HG02678 (cell line): ENCODE results near the gene TOPBP1.
"Not testable (repeated sequence)": the region's sequence is repeated elsewhere in the genome, so short reads cannot be mapped to it uniquely, and the experiment has no call there.

Experiments used
- ATAC-seq: cut with Tn5 transposase; IDR thresholded peaks from one replicate; pipeline ENCODE4 v1.9.1; 2021; ENCODE audit warnings: mild to moderate bottlenecking, moderate library complexity; ENCODE audit not compliant: unreplicated experiment

Gene TOPBP1

GRCh38 chr3:133573629-133574194 lies 88.0 kb downstream of the TOPBP1 start, which contains the start of gene CDV3:
Gene CDV3, plus strand, starts transcription at chr3:133573686. Its CDS starts 359 bp downstream, at chr3:133574045.
- ATAC-seq, result peak; percentile 27

- peak; percentile 76 for ATAC-seq
Measured at GRCh38 chr3:133573054-133573628, 88.6 kb downstream of the TOPBP1 start.

- no peak for ATAC-seq
Measured at GRCh38 chr3:133572158-133573053, 89.3 kb downstream of the TOPBP1 start.

- no peak for ATAC-seq
Measured at GRCh38 chr3:133570937-133571320, 90.8 kb downstream of the TOPBP1 start.

GRCh38 chr3:133570139-133570936 lies 91.4 kb downstream of the TOPBP1 start:
- ATAC-seq, result no peak

GRCh38 chr3:133568294-133569014 lies 93.3 kb downstream of the TOPBP1 start:
- ATAC-seq, result no peak

- no peak for ATAC-seq
Measured at GRCh38 chr3:133563816-133564215, 97.9 kb downstream of the TOPBP1 start.

- ATAC-seq, result no peak
Measured at GRCh38 chr3:133563186-133563591, 98.6 kb downstream of the TOPBP1 start.

- no peak for ATAC-seq
Measured at GRCh38 chr3:133562376-133562775, 99.4 kb downstream of the TOPBP1 start.

- ATAC-seq, result no peak
Measured at GRCh38 chr3:133561679-133562078, 100.1 kb downstream of the TOPBP1 start.

GRCh38 chr3:133551589-133551988 lies 110.2 kb downstream of the TOPBP1 start:
- not testable (repeated sequence) for ATAC-seq
